Spleen (tissue), 11 donors: Measurements from ENCODE around the gene NCBP2. TPM values are rescaled to one million over a fixed set of nuclear protein-coding genes. Genes with fewer than 3 reads are reported as not detected.

Experiments used
- DNase-seq: peaks from one replicate; pipeline ENCODE4 v3.0.0-alpha.2; 2020
- H3K27ac ChIP-seq, 8 donors: fragments of 200-600 bp; sonication (generic) in 7 of 8; 1 replicate in 4 of 8; 2 replicates in 4 of 8; pipeline versions ENCODE4 v1.5.0 to v1.8.0; 2016 to 2021; ENCODE audit warnings: inconsistent platforms in 4 of 8, mild to moderate bottlenecking in 4 of 8, moderate library complexity in 1 of 8
- H3K27me3 ChIP-seq, 7 donors: fragments of 200-600 bp; sonication (generic) in 6 of 7; replicated peaks in 1 of 7; 1 replicate in 4 of 7; 2 replicates in 3 of 7; pipeline versions ENCODE4 v1.5.0 to v1.8.0; 2016 to 2021; ENCODE audit warnings: inconsistent platforms in 3 of 7, mild to moderate bottlenecking in 1 of 7
- H3K36me3 ChIP-seq, 6 donors: fragments of 200-600 bp; sonication (generic) in 5 of 6; 1 replicate in 4 of 6; 2 replicates in 2 of 6; pipeline versions ENCODE4 v1.5.0 to v1.8.0; 2016 to 2021; ENCODE audit warnings: inconsistent platforms in 2 of 6
- H3K4me1 ChIP-seq, 6 donors: fragments of 200-600 bp; sonication (generic) in 5 of 6; 1 replicate in 3 of 6; 2 replicates in 3 of 6; pipeline versions ENCODE4 v1.5.0 to v1.8.0; 2016 to 2021; ENCODE audit warnings: inconsistent platforms in 3 of 6
- H3K4me3 ChIP-seq, 8 donors: fragments of 200-600 bp; sonication (generic) in 7 of 8; 1 replicate in 4 of 8; 2 replicates in 4 of 8; pipeline versions ENCODE4 v1.5.0 to v1.8.0; 2016 to 2021; ENCODE audit warnings: inconsistent platforms in 4 of 8, mild to moderate bottlenecking in 4 of 8, moderate library complexity in 2 of 8
- H3K9me3 ChIP-seq, 8 donors: fragments of 200-600 bp; sonication (generic) in 7 of 8; 1 replicate in 4 of 8; 2 replicates in 4 of 8; pipeline versions ENCODE4 v1.5.0 to v1.8.0; 2016 to 2021; ENCODE audit warnings: inconsistent platforms in 4 of 8
- CTCF ChIP-seq, 11 experiments: fragments of 200-600 bp in 7 of 11; fragments of 450-650 bp in 4 of 11; sonication (generic) in 4 of 11; IDR thresholded peaks in 8 of 11; conservative IDR thresholded peaks in 3 of 11; 1 replicate in 7 of 11; 2 replicates in 4 of 11; pipeline versions ENCODE4 v1.4.0 to v1.8.0; 2016 to 2021; ENCODE audit warnings: antibody characterized with exemption in 11 of 11, inconsistent platforms in 4 of 11, mild to moderate bottlenecking in 1 of 11
- POLR2A ChIP-seq, 3 donors: fragments of 450-650 bp; IDR thresholded peaks; one replicate each; pipeline ENCODE4 v1.5.1; 2017; ENCODE audit warnings: antibody characterized with exemption in 3 of 3, mild to moderate bottlenecking in 1 of 3
- POLR2AphosphoS5 ChIP-seq, 3 donors: sonication (generic); formaldehyde crosslinking; IDR thresholded peaks; one replicate each; pipeline ENCODE4 v1.5.1; 2017; ENCODE audit warnings: antibody characterized with exemption in 3 of 3
- WGBS, 5 donors: extraction: QIAGEN DNeasy Blood & Tissue Kit in 3 of 5; methylation state at CpG; one replicate each; pipeline versions ENCODE4 v1.1.5 to v1.1.7; 2013 to 2018; 5-methylcytosine and 5-hydroxymethylcytosine counted together
- intact Hi-C: fragments of 100-400 bp; cut with DNase I; formaldehyde crosslinking; loops from one replicate; pipeline ENCODE4 v1.15.0; 2023; ENCODE audit warnings: low total_unique reads
- polyA plus RNA-seq, 3 donors: library from polyadenylated mRNA; stranded (reverse); fragments of 200-250 nt; gene quantifications; one replicate each; pipeline ENCODE4 v1.2.1, GENCODE V29; 2013
- total RNA-seq, 7 donors: library from RNA; depleted of rRNA in 3 of 7; stranded (reverse); fragments of >200 nt in 3 of 7; fragmentation: NEBNext Ultra II Directional in 4 of 7; extraction: Animal tissue kit (Norgen Biotek cat#: 25700) in 4 of 7; gene quantifications; one replicate each; pipeline versions ENCODE4 v1.1.0 to v1.2.1, GENCODE V29; 2016 to 2021
- donor health status: healthy with polysubstance abuse.
- donor health status: DM: no; HTN: no; CAD: no; lungs with moderate emphysema.
- donor health status: DM: no; HTN: no; CAD: no.
- donor health status: Bipolar disorder and iron deficiency.
- donor health status: healthy.
- donor health status: DM: no; HTN: no; CAD: no.
- donor health status: DM: yes; HTN: yes; CAD: no.

NCBP2 gene
- total and polyA plus RNA-seq, 10 donors, result 44.6 to 61.1 (median 49.9) TPM

- TF ChIP-seq CTCF (IDR thresholded peaks at IDR 0.05 in 8 of 11, conservative IDR thresholded peaks at IDR 0.05 in 3 of 11) (no peak), POLR2AphosphoS5 (IDR thresholded peaks at IDR 0.05) (no peak), POLR2A (IDR thresholded peaks at IDR 0.05) (no peak)
- Histone ChIP-seq H3K27ac (no peak overlapping the region), H3K9me3 (peaks cover 0 to 24% (median 17%) of the 10 kb centered on the region in 8 donors), H3K36me3 (peaks cover 0 to 63% (median 29%) of the 10 kb centered on the region in 6 donors), H3K4me1 (peaks cover 0 to 14% (median 3%) of the 10 kb centered on the region in 6 donors), H3K27me3 (no peaks in the 10 kb centered on the region), H3K4me3 (no peak overlapping the region)
- intact Hi-C loops, result no loop called here
- 91 to 97% (median 93%) methylated on average over 2 of the region's 2 CpGs for WGBS, 5 donors
- DNase-seq, result no peak
Measured at GRCh38 chr3:196918968-196919367, 23.4 kb downstream of the NCBP2 start.

GRCh38 chr3:196916995-196917394, 25.3 kb downstream of the NCBP2 start:
- peaks cover 0 to 14% (median 3%) of the 10 kb centered on the region in 6 donors for H3K4me1 ChIP-seq
- intact Hi-C loops, result no loop called here
- no peak overlapping the region for H3K4me3 ChIP-seq
- TF ChIP-seq POLR2AphosphoS5 (IDR thresholded peaks at IDR 0.05) (no peak), CTCF (IDR thresholded peaks at IDR 0.05 in 8 of 11, conservative IDR thresholded peaks at IDR 0.05 in 3 of 11) (no peak), POLR2A (IDR thresholded peaks at IDR 0.05) (no peak)
- DNase-seq, result no peak
- H3K9me3 ChIP-seq, result peaks cover 0 to 24% (median 17%) of the 10 kb centered on the region in 8 donors
- 96 to 100% (median 98%) methylated on average over 3 of the region's 3 CpGs for WGBS, 5 donors
- peaks cover 0 to 47% (median 20%) of the 10 kb centered on the region in 6 donors for H3K36me3 ChIP-seq
- H3K27ac ChIP-seq, result no peak overlapping the region
- no peaks in the 10 kb centered on the region for H3K27me3 ChIP-seq

- WGBS, 5 donors, result 86 to 100% (median 96%) methylated on average over 1 of the region's 1 CpG
- Histone ChIP-seq H3K27me3 (no peaks in the 10 kb centered on the region), H3K9me3 (peaks cover 0 to 24% (median 17%) of the 10 kb centered on the region in 8 donors), H3K36me3 (peaks cover 0 to 40% (median 17%) of the 10 kb centered on the region in 6 donors), H3K4me3 (no peak overlapping the region), H3K27ac (no peak overlapping the region), H3K4me1 (peaks cover 0 to 14% (median 3%) of the 10 kb centered on the region in 6 donors)
- intact Hi-C loops, result no loop called here
- no peak for DNase-seq
- TF ChIP-seq POLR2A (IDR thresholded peaks at IDR 0.05), result no peak
- no peak for TF ChIP-seq CTCF (IDR thresholded peaks at IDR 0.05 in 8 of 11, conservative IDR thresholded peaks at IDR 0.05 in 3 of 11)
- no peak for TF ChIP-seq POLR2AphosphoS5 (IDR thresholded peaks at IDR 0.05)
Measured at GRCh38 chr3:196916221-196916620, 26.1 kb downstream of the NCBP2 start.

- Histone ChIP-seq H3K27me3 (no peaks in the 10 kb centered on the region), H3K4me1 (peaks cover 0 to 6% (median under 1%) of the 10 kb centered on the region in 6 donors), H3K27ac (no peak overlapping the region), H3K36me3 (peaks cover 0 to 40% (median 17%) of the 10 kb centered on the region in 6 donors), H3K9me3 (peaks cover 0 to 24% (median 17%) of the 10 kb centered on the region in 8 donors), H3K4me3 (no peak overlapping the region)
- intact Hi-C loops, result no loop called here
- DNase-seq, result no peak
- 96 to 100% (median 97%) methylated on average over 3 of the region's 3 CpGs for WGBS, 5 donors
- no peak for TF ChIP-seq CTCF (IDR thresholded peaks at IDR 0.05 in 8 of 11, conservative IDR thresholded peaks at IDR 0.05 in 3 of 11)
- no peak for TF ChIP-seq POLR2A (IDR thresholded peaks at IDR 0.05)
- TF ChIP-seq POLR2AphosphoS5 (IDR thresholded peaks at IDR 0.05), result no peak
Measured at GRCh38 chr3:196915375-196915774, 27.0 kb downstream of the NCBP2 start.
